Dendritic cell treated with granulocyte-macrophage colony-stimulating factor and Interleukin-4, amounts not matched to agents 40 ng/mL and 50 ng/mL, for 4 days (primary cell): ENCODE measurements around the gene TBPL1.

Experiments used
- H3K27ac Mint-ChIP-seq: one replicate; pipeline ENCODE4 v1.8.0; 2022; ENCODE audit warnings: mild to moderate bottlenecking, mixed read lengths
- H3K27me3 Mint-ChIP-seq: one replicate; pipeline ENCODE4 v1.8.0; 2022; ENCODE audit warnings: mild to moderate bottlenecking, mixed read lengths
- H3K36me3 Mint-ChIP-seq: one replicate; pipeline ENCODE4 v1.8.0; 2022; ENCODE audit warnings: low read depth, mixed read lengths
- H3K4me1 Mint-ChIP-seq: one replicate; pipeline ENCODE4 v1.8.0; 2022; ENCODE audit warnings: low read depth, mixed read lengths
- H3K4me3 Mint-ChIP-seq: one replicate; pipeline ENCODE4 v1.8.0; 2022; ENCODE audit warnings: mild to moderate bottlenecking, moderate library complexity, mixed read lengths
- H3K9me3 Mint-ChIP-seq: one replicate; pipeline ENCODE4 v1.8.0; 2022; ENCODE audit warnings: mixed read lengths
- intact Hi-C: fragments of 100-400 bp; cut with micrococcal nuclease; formaldehyde crosslinking; loops from one replicate; pipeline ENCODE4 v1.15.0; 2022

Gene TBPL1

GRCh38 chr6:133995758-133996157 is 42.7 kb downstream of the TBPL1 start:
- H3K27me3 Mint-ChIP-seq, result no peaks in the 10 kb centered on the region
- intact Hi-C loops, result no loop called here

GRCh38 chr6:133997267-133997666 is 44.2 kb downstream of the TBPL1 start:
- Mint-ChIP-seq H3K4me3 (no peak overlapping the region), H3K27ac (no peak overlapping the region), H3K36me3 (no peaks in the 10 kb centered on the region), H3K4me1 (no peaks in the 10 kb centered on the region), H3K27me3 (no peaks in the 10 kb centered on the region), H3K9me3 (no peaks in the 10 kb centered on the region)
- intact Hi-C loops, result no loop called here

More at GRCh38 chr6:133995758-133996157, 42.7 kb downstream of the TBPL1 start:
- Mint-ChIP-seq H3K4me3 (no peak overlapping the region), H3K4me1 (no peaks in the 10 kb centered on the region), H3K36me3 (no peaks in the 10 kb centered on the region), H3K9me3 (no peaks in the 10 kb centered on the region), H3K27ac (no peak overlapping the region)

GRCh38 chr6:133999305-133999704 is 46.3 kb downstream of the TBPL1 start:
- H3K4me3 Mint-ChIP-seq, result no peak overlapping the region
- intact Hi-C loops, result no loop called here
- no peaks in the 10 kb centered on the region for H3K36me3 Mint-ChIP-seq
- no peak overlapping the region for H3K27ac Mint-ChIP-seq
- no peaks in the 10 kb centered on the region for H3K9me3 Mint-ChIP-seq
- no peaks in the 10 kb centered on the region for H3K27me3 Mint-ChIP-seq
- peaks cover 14% of the 10 kb centered on the region for H3K4me1 Mint-ChIP-seq

GRCh38 chr6:134000443-134000842 is 47.4 kb downstream of the TBPL1 start:
- Mint-ChIP-seq H3K27me3 (no peaks in the 10 kb centered on the region), H3K9me3 (no peaks in the 10 kb centered on the region), H3K4me1 (peaks cover 14% of the 10 kb centered on the region), H3K27ac (no peak overlapping the region), H3K4me3 (no peak overlapping the region), H3K36me3 (no peaks in the 10 kb centered on the region)
- intact Hi-C loops, result no loop called here

GRCh38 chr6:134002821-134003220 is 49.8 kb downstream of the TBPL1 start:
- H3K4me1 Mint-ChIP-seq, result peaks cover 14% of the 10 kb centered on the region
- no peak overlapping the region for H3K4me3 Mint-ChIP-seq
- no peaks in the 10 kb centered on the region for H3K9me3 Mint-ChIP-seq
- H3K36me3 Mint-ChIP-seq, result no peaks in the 10 kb centered on the region
- intact Hi-C loops, result no loop called here
- no peak overlapping the region for H3K27ac Mint-ChIP-seq
- H3K27me3 Mint-ChIP-seq, result no peaks in the 10 kb centered on the region

- H3K9me3 Mint-ChIP-seq, result no peaks in the 10 kb centered on the region
- H3K4me3 Mint-ChIP-seq, result no peak overlapping the region
- no peaks in the 10 kb centered on the region for H3K27me3 Mint-ChIP-seq
- H3K4me1 Mint-ChIP-seq, result peaks cover 14% of the 10 kb centered on the region
- intact Hi-C loops, result no loop called here
- no peak overlapping the region for H3K27ac Mint-ChIP-seq
- no peaks in the 10 kb centered on the region for H3K36me3 Mint-ChIP-seq
Observed at GRCh38 chr6:134003542-134003951, 50.5 kb downstream of the TBPL1 start.

- Mint-ChIP-seq H3K36me3 (no peaks in the 10 kb centered on the region), H3K27me3 (no peaks in the 10 kb centered on the region)
Observed at GRCh38 chr6:134004714-134005113, 51.7 kb downstream of the TBPL1 start.

GRCh38 chr6:134005800-134006199 is 52.8 kb downstream of the TBPL1 start:
- no peaks in the 10 kb centered on the region for H3K27me3 Mint-ChIP-seq
- no peaks in the 10 kb centered on the region for H3K36me3 Mint-ChIP-seq
- H3K27ac Mint-ChIP-seq, result no peak overlapping the region
- intact Hi-C loops, result no loop called here
- peaks cover 14% of the 10 kb centered on the region for H3K4me1 Mint-ChIP-seq
- H3K9me3 Mint-ChIP-seq, result no peaks in the 10 kb centered on the region
- no peak overlapping the region for H3K4me3 Mint-ChIP-seq

More at GRCh38 chr6:134004714-134005113, 51.7 kb downstream of the TBPL1 start:
- Mint-ChIP-seq H3K9me3 (no peaks in the 10 kb centered on the region), H3K4me3 (no peak overlapping the region), H3K4me1 (peaks cover 14% of the 10 kb centered on the region), H3K27ac (no peak overlapping the region)
- intact Hi-C loops, result no loop called here

- Mint-ChIP-seq H3K4me3 (no peak overlapping the region), H3K9me3 (no peaks in the 10 kb centered on the region), H3K27ac (no peak overlapping the region), H3K27me3 (no peaks in the 10 kb centered on the region), H3K4me1 (peaks cover 14% of the 10 kb centered on the region), H3K36me3 (no peaks in the 10 kb centered on the region)
- intact Hi-C loops, result no loop called here
Observed at GRCh38 chr6:134007077-134007476, 54.1 kb downstream of the TBPL1 start.

GRCh38 chr6:134009876-134010275 is 56.9 kb downstream of the TBPL1 start:
- Mint-ChIP-seq H3K27me3 (no peaks in the 10 kb centered on the region), H3K4me1 (no peaks in the 10 kb centered on the region), H3K36me3 (no peaks in the 10 kb centered on the region), H3K9me3 (no peaks in the 10 kb centered on the region), H3K4me3 (no peak overlapping the region), H3K27ac (no peak overlapping the region)
- intact Hi-C loops, result no loop called here

- Mint-ChIP-seq H3K27ac (no peak overlapping the region), H3K4me1 (no peaks in the 10 kb centered on the region), H3K36me3 (no peaks in the 10 kb centered on the region), H3K9me3 (no peaks in the 10 kb centered on the region), H3K27me3 (no peaks in the 10 kb centered on the region), H3K4me3 (no peak overlapping the region)
- intact Hi-C loops, result no loop called here
Observed at GRCh38 chr6:134010400-134010799, 57.4 kb downstream of the TBPL1 start.

GRCh38 chr6:134010974-134011373 is 58.0 kb downstream of the TBPL1 start:
- no peak overlapping the region for H3K4me3 Mint-ChIP-seq
- no peak overlapping the region for H3K27ac Mint-ChIP-seq
- intact Hi-C loops, result no loop called here

GRCh38 chr6:134014588-134015137 is 61.6 kb downstream of the TBPL1 start:
- H3K27ac Mint-ChIP-seq, result no peak overlapping the region
- no peaks in the 10 kb centered on the region for H3K27me3 Mint-ChIP-seq
- intact Hi-C loops, result no loop called here
- H3K4me1 Mint-ChIP-seq, result no peaks in the 10 kb centered on the region
- no peak overlapping the region for H3K4me3 Mint-ChIP-seq
- no peaks in the 10 kb centered on the region for H3K36me3 Mint-ChIP-seq
- no peaks in the 10 kb centered on the region for H3K9me3 Mint-ChIP-seq

More at GRCh38 chr6:134010974-134011373, 58.0 kb downstream of the TBPL1 start:
- no peaks in the 10 kb centered on the region for H3K9me3 Mint-ChIP-seq
- no peaks in the 10 kb centered on the region for H3K4me1 Mint-ChIP-seq
- no peaks in the 10 kb centered on the region for H3K36me3 Mint-ChIP-seq
- H3K27me3 Mint-ChIP-seq, result no peaks in the 10 kb centered on the region

- H3K27me3 Mint-ChIP-seq, result no peaks in the 10 kb centered on the region
- intact Hi-C loops, result no loop called here
- H3K4me3 Mint-ChIP-seq, result no peak overlapping the region
- H3K27ac Mint-ChIP-seq, result no peak overlapping the region
- H3K9me3 Mint-ChIP-seq, result no peaks in the 10 kb centered on the region
- peaks cover 3% of the 10 kb centered on the region for H3K4me1 Mint-ChIP-seq
- no peaks in the 10 kb centered on the region for H3K36me3 Mint-ChIP-seq
Observed at GRCh38 chr6:134015719-134016557, 62.9 kb downstream of the TBPL1 start.

GRCh38 chr6:134016558-134016814 is 63.5 kb downstream of the TBPL1 start:
- H3K4me1 Mint-ChIP-seq, result peaks cover 9% of the 10 kb centered on the region
- H3K27ac Mint-ChIP-seq, result no peak overlapping the region
- no peaks in the 10 kb centered on the region for H3K27me3 Mint-ChIP-seq
- intact Hi-C loops, result no loop called here
- H3K4me3 Mint-ChIP-seq, result no peak overlapping the region
- H3K9me3 Mint-ChIP-seq, result no peaks in the 10 kb centered on the region
- no peaks in the 10 kb centered on the region for H3K36me3 Mint-ChIP-seq
